HuH-7.5 (cell line): ENCODE measurements around the gene GADD45B.
"Not testable (repeated sequence)": the region's sequence is repeated elsewhere in the genome, so short reads cannot be mapped to it uniquely, and the experiment has no call there.

Source experiments
- DNase-seq: peaks from one replicate; pipeline ENCODE4 v3.0.0; 2011; ENCODE audit warnings: low spot score

Gene GADD45B

DNA sequence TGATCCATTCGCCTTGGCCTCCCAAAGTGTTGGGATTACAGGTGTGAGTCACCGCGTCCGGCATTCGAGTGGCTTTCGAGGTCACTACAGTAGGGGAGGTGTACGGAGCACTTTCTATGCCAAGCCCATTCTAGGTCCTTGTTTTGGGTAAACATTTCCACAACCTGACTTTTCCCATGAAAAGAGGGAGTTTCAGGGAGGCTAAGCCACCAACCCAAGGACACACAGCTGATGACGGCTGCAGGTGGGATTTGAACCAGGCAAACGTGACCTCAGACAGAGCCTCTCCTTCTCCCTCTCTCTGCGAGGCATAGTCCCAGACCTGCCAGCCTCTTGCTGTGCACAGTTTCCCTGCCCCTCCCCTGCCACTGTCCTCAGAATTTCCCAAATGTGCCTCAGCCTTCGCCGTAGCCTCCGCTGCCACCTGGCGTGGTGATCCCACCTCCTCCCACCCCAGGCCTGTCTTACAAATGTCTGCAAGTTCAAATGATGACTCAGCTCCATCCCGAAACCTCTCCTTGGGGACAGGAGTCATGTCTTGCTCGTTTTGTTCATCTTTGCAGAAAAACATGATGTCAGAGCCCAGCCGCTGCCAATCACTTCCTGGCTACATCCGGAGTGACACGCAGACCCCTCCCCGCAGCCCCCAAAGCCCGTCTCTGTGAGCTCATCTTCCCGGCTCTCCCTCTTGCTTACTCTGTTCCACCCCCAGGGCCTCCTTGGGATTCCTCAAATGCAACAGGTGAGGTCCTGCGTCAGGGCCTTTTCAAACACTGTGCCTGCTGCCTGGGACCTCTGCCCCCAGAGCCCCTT is 6.6 kb upstream of the GADD45B start:
- DNase-seq, result no peak

- not testable (repeated sequence) for DNase-seq
Observed at GRCh38 chr19:2469915-2470200, 6.1 kb upstream of the GADD45B start.

- DNase-seq, result peak; percentile 92
Observed at GRCh38 chr19:2474232-2475017, 1.5 kb upstream of the GADD45B start.

GRCh38 chr19:2475018-2475701 is 767 bp upstream of the GADD45B start:
- no peak for DNase-seq

- DNase-seq, result no peak
Observed at GRCh38 chr19:2476451-2477140, 669 bp downstream of the GADD45B start.

DNA sequence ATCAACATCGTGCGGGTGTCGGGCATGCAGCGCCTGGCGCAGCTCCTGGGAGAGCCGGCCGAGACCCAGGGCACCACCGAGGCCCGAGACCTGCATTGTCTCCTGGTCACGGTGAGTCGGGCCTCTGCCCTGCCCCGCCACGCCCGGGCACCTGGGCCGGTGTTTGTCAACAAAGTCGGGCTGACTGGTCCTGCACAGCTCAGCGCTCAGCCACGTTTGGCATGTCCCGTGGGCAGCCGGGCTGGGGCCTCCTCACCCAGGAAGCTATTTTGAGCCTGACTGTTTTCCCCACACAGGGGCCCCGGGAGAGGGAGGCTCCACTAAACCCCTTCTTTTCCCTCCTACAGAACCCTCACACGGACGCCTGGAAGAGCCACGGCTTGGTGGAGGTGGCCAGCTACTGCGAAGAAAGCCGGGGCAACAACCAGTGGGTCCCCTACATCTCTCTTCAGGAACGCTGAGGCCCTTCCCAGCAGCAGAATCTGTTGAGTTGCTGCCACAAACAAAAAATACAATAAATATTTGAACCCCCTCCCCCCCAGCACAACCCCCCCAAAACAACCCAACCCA is 1.3 kb downstream of the GADD45B start:
- no peak for DNase-seq

DNA sequence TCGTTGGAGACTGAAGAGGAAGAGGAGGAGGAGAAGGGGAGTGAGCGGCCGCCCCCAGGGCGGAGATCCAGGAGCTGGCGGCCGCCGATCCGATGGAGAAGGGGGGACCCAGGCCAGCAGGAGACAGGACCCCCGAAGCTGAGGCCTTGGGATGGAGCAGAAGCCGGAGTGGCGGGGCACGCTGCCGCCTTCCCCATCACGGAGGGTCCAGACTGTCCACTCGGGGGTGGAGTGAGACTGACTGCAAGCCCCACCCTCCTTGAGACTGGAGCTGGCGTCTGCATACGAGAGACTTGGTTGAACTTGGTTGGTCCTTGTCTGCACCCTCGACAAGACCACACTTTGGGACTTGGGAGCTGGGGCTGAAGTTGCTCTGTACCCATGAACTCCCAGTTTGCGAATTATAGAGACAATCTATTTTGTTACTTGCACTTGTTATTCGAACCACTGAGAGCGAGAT is 1.8 kb downstream of the GADD45B start:
- no peak for DNase-seq

- DNase-seq, result no peak
Observed at GRCh38 chr19:2478278-2478755, 2.4 kb downstream of the GADD45B start.

GRCh38 chr19:2478756-2479555 is 3.0 kb downstream of the GADD45B start:
- DNase-seq, result no peak

DNA sequence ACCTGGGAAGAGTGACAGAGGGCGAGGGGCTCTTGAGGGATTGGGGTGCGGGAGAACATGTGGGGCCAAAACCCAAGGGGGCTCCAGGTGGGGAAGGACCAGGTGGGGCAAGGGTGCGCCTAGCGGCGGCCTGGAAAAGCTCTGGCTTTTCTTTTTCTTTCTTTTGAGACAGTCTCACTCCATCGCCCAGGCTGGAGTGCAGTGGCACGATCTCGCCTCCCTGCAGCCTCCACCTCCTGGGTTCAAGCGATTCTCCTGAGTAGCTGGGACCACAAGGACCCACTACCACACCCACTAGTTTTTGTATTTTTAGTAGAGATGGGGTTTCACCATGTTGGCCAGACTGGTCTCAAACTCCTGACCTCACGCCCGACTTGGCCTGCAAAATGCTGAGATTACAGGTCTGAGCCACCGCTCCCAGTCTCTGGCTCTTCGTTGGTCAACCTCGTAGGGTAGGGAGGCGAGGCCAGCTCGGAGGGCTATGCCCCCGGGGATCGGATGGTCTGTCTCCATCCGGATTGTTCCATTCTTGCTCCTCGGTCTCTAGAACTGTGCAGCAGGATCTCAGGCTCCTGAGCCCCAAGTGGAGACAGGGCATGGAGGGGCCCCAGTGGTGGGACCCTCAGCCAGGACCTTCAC is 3.7 kb downstream of the GADD45B start:
- DNase-seq, result no peak

- DNase-seq, result no peak
Observed at GRCh38 chr19:2481466-2481865, 5.5 kb downstream of the GADD45B start.

DNA sequence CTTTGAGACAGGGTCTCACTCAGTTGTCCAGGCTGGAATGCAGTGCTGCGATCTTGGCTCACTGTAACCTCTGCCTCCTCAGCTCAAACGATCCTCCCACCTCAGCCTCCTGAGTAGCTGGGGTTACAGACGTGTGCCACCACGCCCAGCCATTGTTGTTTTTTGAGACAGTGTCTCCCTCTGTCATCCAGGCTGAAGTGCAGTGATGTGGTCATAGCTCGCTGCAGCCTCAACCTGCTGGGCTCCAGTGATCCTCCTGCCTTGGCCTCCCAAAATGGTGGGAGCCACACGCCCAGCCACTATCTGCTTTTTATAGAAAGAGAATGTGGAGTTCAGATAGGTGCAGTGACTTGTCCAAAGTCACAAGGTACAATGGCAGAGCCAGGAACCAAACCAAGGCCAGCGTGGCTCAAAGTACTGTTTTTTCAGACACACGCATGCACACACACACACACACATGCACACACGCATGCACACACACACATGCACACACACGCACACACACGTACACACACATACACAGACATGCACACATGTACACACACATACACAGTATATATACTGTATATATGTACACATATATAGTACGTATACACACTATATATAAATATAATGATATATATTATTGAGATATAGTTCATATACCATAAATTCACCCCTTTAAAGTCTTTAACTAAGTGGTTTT is 6.6 kb downstream of the GADD45B start:
- no peak for DNase-seq

GRCh38 chr19:2483084-2483483 is 7.2 kb downstream of the GADD45B start:
- no peak for DNase-seq

DNA sequence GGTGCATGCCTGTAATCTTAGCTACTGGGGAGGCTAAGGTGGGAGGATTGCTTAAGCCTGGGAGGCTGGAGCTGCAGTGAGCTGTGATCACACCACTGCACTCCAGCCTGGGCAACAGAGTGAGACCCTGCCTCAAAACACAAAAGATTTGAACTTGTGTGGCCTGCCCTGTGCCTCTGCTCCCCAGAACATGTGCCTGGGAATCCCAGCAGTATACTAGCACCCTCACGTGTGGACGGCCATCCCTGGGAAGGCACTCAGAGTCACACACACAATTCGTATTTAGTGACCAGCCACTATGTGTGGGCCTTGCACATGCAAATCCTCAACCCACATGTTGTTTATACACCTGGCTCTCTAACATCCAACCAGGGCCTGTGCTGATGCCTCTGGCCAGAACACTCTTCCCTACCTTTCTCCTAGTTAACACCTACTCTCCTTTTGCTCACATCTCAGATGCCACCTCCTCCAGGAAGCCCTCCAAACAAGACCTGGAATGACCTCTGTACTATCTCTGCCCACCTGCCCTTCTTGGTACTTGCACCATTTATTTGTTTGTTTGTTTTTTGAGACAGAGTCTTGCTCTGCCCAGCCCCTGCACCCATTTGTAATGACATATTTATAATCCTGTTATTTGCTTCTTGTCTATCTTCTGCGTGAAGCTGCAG is 7.7 kb downstream of the GADD45B start:
- DNase-seq, result no peak

DNA sequence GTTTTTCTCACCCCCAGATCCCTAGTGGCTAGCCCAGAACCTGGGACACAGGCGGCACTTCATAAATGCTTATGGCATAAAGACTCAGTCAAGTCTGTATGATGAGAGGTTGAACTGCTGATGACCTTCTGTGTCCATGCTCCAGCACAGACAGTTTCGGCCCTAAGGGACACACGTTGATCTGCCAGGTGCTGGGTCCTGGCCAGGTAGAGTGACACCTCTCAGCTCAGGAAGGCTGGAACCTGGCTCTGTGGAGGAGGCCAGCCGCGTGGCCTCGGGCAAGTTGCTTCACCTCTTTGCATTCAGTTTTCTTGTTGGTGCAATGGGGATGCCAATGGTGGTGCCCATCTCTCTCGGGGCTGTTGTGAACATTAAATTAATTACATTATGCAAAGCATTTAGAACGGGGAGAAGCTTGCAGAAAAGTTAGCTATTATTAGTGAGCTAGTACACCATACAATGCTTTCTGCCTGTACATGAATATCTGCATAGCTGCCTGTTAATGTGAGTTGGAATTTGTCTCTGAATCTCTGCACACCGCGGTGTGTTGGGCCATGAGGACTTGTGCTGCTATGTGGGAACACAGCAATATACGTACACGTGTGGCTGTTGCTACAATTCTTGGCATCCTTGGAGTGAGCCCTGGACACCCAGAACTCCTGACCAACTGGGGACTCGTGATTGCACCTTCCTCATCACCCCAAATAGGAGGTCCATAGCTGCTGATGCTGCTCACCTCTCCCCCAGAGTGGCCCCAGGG is 8.4 kb downstream of the GADD45B start:
- no peak for DNase-seq

GRCh38 chr19:2485428-2485827 is 9.5 kb downstream of the GADD45B start:
- DNase-seq, result no peak

DNA sequence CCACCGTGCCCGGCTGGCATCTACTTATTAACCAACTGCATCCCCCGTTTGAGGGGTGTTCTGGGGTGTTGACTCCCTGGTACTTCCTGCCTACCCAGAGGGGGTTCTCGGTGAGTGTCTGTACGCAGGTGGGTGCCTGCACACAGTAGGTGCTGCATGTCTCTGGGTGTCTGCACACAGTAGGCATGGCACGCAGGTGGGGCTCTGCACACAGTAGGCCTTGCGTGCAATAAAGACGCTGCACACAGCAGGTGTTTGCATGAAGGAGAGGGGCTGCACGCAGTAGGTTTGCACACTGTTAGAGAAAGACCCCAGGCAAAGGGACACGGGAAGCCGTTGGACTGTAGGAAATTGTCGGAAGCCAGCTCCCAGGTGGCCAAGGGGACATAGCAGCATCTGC is 11.2 kb downstream of the GADD45B start:
- DNase-seq, result no peak

GRCh38 chr19:2487842-2488241 is 11.9 kb downstream of the GADD45B start:
- no peak for DNase-seq
